ENCODE measurements around the gene TBC1D9.

TBC1D9 gene

GRCh38 chr4:140628016-140628415, 128.2 kb downstream of the TBC1D9 start:
- FAIRE-seq (no peak), DNase-seq (ENCODE audit: insufficient read length, low spot score) (no peak)
- TF ChIP-seq CTCF (IDR thresholded peaks at IDR 0.05; ENCODE audit: insufficient read depth, missing control alignments) = no peak

- DNase-seq (ENCODE audit: insufficient read length, low spot score) (no peak), FAIRE-seq (no peak)
- TF ChIP-seq CTCF (IDR thresholded peaks at IDR 0.05; ENCODE audit: insufficient read depth, missing control alignments) = no peak
These were observed 129.4 kb downstream of the TBC1D9 start for GRCh38 chr4:140626661-140627376.

GRCh38 chr4:140622333-140622958, 133.7 kb downstream of the TBC1D9 start:
- no peak for TF ChIP-seq CTCF (IDR thresholded peaks at IDR 0.05; ENCODE audit: insufficient read depth, missing control alignments)
- DNase-seq (ENCODE audit: insufficient read length, low spot score) = no peak
- FAIRE-seq = no peak

- no peak for TF ChIP-seq CTCF (IDR thresholded peaks at IDR 0.05; ENCODE audit: insufficient read depth, missing control alignments)
- no peak for FAIRE-seq
- DNase-seq (ENCODE audit: insufficient read length, low spot score) = no peak
These were observed 135.0 kb downstream of the TBC1D9 start for GRCh38 chr4:140621161-140621560.

- no peak for DNase-seq (ENCODE audit: insufficient read length, low spot score)
- no peak for FAIRE-seq
- no peak for TF ChIP-seq CTCF (IDR thresholded peaks at IDR 0.05; ENCODE audit: insufficient read depth, missing control alignments)
These were observed 138.5 kb downstream of the TBC1D9 start for GRCh38 chr4:140617499-140618248.

- no peak for DNase-seq (ENCODE audit: insufficient read length, low spot score)
- TF ChIP-seq CTCF (IDR thresholded peaks at IDR 0.05; ENCODE audit: insufficient read depth, missing control alignments) = no peak
- no peak for FAIRE-seq
These were observed 140.7 kb downstream of the TBC1D9 start for GRCh38 chr4:140615451-140615850.

Measured in D721Med (cell line).